GM18867 (cell line): ENCODE data around the gene SYN1.

Source experiments
- ATAC-seq: cut with Tn5 transposase; IDR thresholded peaks from one replicate; pipeline ENCODE4 v1.9.1; 2021; ENCODE audit warnings: mild to moderate bottlenecking, moderate library complexity; ENCODE audit not compliant: unreplicated experiment

SYN1 gene

DNA sequence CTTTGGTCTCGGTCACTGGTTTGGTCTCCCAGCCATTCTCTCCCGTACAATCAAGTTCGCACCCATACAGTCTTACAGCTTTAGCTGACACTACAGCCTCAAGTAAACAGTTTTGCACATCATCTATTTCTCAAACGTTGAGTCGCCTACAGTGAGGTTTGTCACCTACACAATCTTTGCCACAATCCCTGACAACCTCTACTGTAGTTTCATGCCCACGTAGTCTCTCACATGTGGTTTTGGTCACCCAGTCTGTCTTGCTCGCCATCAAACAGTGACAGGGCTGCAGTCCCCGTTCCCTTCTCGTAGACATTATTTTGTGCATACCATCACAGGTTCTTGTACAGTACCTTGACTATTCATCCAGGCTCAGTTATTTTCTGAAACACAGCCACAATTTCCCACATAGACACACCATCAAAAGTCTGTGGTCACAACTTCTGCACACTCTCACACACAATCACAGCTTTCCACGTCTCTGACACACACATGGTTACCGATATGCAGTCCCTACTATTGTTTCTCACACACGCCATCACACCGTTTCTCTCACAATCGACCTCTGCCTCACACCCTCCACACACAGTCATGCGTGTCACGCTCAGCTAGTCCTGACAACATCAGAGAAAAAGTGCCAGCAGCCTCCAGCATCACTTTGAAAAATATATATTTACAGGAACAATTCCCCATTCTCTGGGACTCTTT lies 15.4 kb upstream of the SYN1 start:
- ATAC-seq: no peak

DNA sequence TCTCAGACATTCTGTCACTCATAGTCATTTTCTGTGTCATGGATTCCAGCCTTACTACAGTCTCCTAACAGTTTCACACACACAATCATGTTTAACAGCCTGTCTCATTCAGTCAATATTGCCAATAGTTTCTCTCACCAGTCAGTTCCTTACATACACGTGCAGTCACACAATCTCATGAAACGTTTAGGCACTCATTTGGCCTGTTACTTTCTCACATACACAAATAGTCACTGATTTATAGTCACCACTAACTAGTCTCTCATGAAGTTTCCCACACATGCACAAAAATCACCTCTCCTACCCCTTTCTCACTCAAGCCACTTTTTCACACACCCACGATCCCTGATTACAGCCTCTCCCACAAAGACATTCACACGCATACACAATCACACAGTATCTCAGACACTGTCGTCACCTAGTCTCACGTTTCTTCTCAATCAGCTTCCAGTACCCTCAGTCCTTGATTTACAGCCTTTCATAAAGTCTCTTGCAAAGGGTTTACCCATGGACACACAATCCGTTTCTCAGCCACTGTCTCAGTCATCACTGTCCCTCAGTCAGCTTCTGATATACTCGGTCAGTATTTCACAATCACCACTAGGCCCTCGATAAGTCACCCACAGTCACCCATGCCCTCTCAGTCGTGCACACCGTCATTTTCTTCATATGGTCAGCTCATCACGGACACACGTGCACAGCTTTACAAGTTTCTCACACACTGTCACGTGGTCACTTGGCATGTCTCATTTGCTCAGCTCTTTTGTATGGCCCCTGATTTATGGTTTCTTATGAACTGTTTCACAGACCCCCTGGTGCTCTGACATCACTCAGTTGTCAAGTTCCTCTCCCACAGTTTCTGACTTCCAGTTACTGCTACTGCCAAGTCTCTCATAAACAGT lies 14.3 kb upstream of the SYN1 start:
- ATAC-seq: no peak

- no peak for ATAC-seq
Measured at GRCh38 chrX:47632666-47633065, 13.0 kb upstream of the SYN1 start.

GRCh38 chrX:47631676-47632075 lies 12.0 kb upstream of the SYN1 start:
- ATAC-seq: no peak

- no peak for ATAC-seq
Measured at GRCh38 chrX:47629419-47630200, 10.0 kb upstream of the SYN1 start, which contains the start of gene CFP. TSS of gene CFP (minus strand) at chrX:47629930. CDS start at chrX:47629844, 86 bp downstream.

DNA sequence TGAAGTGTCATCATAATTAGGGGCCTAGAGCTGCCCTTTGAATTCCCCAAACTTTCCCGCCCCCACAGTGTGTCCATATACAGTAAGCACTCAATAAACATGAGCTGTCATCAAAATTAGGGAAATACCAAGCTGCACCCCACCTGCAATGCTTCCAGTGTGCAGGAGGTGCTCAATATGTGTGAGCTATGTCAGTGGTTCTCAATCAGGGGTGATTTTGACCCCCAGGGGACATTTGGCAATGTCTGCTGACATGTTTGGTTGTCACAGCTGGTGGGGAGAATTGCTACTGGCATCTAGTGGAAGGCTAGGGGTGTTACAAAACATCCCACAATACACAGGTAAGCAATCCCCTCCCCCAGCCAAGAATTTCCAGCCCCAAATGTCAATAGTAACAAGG lies 9.3 kb upstream of the SYN1 start:
- no peak for ATAC-seq

GRCh38 chrX:47625365-47625764 lies 5.7 kb upstream of the SYN1 start:
- ATAC-seq: no peak

- ATAC-seq: no peak
Measured at GRCh38 chrX:47623540-47624027, 3.9 kb upstream of the SYN1 start.

GRCh38 chrX:47621851-47622250 lies 2.2 kb upstream of the SYN1 start:
- no peak for ATAC-seq

DNA sequence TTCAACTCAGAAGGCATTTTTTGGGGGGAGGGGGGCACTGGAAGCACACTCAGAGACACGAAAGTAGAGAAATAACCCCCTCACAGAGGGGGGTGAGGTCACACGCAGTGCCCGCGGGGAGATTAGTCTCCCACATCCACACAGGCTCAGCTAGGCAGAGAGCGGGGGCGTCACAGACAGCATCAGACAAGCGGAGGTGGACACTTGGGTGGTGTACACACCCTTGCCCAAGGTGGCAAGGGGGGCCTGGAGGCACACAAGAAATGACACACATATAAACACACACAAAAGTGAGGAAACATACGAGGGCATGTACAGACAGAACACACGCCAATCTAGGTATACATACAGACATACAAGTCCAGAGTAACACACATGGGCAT lies 637 bp upstream of the SYN1 start:
- no peak for ATAC-seq

DNA sequence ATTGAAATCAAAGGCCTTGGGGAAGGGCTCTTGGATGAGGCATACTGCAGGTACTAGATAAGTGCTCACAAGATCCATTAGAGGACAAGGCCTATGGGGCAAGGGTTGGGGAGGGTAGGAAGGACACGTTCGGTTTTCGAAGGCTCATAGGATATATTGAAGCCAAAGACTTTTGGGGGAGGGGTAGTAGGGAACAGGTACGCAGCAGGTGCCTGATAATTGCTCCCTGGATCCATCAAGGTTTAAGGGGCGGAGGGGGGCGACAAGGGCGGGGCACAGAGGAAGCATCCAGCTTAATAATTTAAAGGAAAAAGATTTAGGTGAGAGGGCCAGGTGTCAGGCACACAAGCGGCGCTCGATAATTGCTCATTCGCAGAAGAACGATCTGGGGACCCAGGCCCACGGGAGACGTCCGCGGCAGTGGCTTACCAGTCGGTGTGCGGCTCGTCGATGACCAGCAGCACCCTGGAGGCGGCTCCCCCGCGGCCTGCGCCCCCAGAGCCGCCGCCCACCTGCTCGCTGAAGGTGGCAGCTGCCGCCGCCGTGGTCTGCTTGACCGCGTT lies 653 bp downstream of the SYN1 start:
- no peak for ATAC-seq

DNA sequence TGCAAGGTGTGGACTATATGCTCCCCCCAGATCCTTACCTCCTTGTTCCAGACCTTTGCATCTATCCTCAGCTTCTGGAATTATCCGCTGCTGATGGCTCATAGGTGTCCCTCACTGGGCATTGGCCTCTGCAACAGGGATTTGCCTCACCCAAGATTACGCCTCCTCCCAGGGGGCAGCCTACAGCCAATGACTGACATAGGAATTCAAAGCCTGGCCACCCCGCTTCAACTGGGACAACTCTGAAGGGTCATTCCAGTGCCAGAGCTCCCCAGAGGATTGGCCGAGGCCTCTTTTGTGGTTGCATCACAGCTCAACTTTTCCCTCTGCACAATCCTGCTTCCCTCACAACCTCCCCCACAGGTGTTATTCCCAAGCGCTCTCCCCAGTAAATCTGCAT lies 5.0 kb downstream of the SYN1 start:
- ATAC-seq: no peak

- ATAC-seq: no peak
Measured at GRCh38 chrX:47613082-47613481, 6.6 kb downstream of the SYN1 start.

GRCh38 chrX:47612418-47612817 lies 7.2 kb downstream of the SYN1 start:
- no peak for ATAC-seq

DNA sequence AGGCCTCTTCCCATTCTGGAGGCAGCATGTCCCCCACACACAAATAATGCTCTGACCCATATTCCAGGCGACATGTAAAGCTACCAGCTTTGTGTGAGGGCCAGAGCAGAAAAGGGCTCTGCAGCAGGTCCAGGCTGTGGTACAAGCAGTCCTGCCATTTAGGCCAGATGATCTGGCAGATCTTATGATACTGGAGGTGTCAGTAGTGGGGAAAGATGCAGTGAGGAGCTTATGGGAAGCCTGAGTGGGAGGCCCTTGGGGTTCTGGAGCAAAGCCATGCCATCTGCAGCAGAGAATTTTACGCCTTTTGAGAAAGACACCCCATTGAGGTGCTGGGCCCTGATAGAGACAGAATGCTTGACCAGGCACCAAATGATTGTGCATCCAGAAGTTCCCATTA lies 7.7 kb downstream of the SYN1 start:
- ATAC-seq: no peak

DNA sequence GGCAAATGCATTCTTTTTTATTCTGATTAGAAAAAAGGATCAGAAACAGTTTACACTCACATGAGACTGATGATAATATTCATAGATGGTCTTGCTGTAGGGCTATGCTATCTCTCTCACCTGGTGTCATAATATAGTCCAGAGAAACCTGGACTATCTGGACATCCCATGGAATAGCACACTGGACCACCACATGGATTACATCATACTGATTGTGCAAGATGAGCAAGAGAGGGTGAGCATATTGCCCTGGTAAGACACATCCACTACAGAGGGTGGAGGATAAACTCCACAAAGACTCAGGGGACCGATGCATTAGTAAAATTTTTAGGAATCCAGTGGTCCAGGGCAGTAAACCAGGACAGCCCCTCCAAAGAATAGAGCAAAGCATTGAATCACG lies 8.2 kb downstream of the SYN1 start:
- ATAC-seq: no peak

GRCh38 chrX:47610511-47610910 lies 9.1 kb downstream of the SYN1 start:
- ATAC-seq: no peak

DNA sequence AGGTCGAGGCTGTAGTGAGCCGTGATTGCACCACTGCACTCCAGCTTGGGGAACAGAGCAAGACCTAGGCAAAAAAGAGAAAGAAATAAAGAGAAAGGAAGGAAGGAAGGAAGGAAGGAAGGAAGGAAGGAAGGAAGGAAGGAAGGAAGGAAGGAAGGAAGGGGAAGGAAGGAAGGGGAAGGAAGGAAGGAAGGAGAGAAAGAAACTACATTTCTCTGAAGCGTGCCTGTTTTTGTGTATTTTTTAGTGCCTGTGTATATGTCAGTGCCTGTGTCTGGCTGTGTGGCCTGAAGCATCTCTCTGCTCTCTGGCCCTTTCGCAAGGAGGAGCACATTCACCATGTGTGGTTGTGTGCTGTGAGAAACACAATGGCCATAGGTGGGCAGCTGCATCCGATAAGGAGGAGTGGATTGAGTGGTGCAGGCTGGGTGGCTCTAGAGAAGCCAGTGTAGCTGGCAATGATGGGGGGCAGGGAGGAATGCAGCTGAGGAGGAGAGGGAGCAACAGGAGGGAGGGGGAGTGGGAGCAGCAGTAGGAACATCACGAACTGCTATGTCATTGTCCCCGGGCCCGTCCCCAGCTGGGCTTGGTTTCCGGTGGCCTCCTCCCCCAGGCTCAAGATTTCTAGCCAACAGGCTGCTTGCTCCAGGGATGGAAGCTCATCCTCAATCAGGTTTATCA lies 11.4 kb downstream of the SYN1 start:
- ATAC-seq: no peak

DNA sequence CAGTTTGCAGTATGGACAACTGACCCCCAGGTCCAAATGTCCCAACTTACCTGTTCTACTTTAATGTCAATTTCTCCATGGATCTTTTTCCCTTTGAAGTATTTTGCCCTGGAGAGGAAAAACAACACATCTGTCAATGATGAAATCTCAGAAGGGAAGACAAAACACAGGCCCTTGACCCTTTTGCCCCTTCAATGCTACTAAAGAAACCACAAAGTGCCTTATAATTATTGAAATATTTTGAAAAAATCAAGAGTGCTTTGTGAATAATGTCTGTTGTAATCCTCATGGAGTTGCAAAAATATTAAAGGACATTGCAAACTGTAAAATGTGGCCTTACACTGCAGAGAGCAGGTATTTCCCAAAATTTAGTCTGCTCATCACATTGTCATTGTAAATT lies 12.6 kb downstream of the SYN1 start:
- ATAC-seq: no peak

- no peak for ATAC-seq
Measured at GRCh38 chrX:47605024-47605423, 14.6 kb downstream of the SYN1 start.
